Skin epidermis (tissue), 12 donors: ENCODE data around the gene CDC20B.
"Not testable (repeated sequence)": the region's sequence is repeated elsewhere in the genome, so short reads cannot be mapped to it uniquely, and the experiment has no call there.

ENCODE experiments used
- H3K27ac ChIP-seq, 21 experiments: fragments of 200-600 bp; sonication (generic) in 11 of 21; one replicate each; pipeline ENCODE4 v1.5.0; 2020; ENCODE audit warnings: mild to moderate bottlenecking in 3 of 21, inconsistent platforms in 2 of 21, moderate library complexity in 2 of 21
- H3K4me3 ChIP-seq, 7 experiments: fragments of 200-600 bp; sonication (generic) in 2 of 7; one replicate each; pipeline ENCODE4 v1.5.0; 2020; ENCODE audit warnings: inconsistent platforms in 2 of 7, mild to moderate bottlenecking in 2 of 7, moderate library complexity in 1 of 7

CDC20B gene

DNA sequence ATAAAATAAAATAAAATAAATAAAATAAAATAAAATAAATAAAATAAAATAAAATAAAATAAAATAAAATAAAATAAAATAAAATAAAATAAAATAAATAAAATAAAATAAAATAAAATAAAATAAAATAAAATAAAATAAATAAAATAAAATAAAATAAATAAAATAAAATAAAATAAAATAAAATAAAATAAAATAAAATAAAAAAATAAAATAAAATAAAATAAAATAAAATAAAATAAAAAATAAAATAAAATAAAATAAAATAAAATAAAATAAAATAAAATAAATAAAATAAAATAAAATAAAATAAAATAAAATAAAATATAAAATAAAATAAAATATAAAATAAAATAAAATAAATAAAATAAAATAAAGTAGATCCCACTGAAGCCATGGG, 67.0 kb downstream of the CDC20B start:
- H3K4me3 ChIP-seq, H3K27ac ChIP-seq: not testable (repeated sequence)

DNA sequence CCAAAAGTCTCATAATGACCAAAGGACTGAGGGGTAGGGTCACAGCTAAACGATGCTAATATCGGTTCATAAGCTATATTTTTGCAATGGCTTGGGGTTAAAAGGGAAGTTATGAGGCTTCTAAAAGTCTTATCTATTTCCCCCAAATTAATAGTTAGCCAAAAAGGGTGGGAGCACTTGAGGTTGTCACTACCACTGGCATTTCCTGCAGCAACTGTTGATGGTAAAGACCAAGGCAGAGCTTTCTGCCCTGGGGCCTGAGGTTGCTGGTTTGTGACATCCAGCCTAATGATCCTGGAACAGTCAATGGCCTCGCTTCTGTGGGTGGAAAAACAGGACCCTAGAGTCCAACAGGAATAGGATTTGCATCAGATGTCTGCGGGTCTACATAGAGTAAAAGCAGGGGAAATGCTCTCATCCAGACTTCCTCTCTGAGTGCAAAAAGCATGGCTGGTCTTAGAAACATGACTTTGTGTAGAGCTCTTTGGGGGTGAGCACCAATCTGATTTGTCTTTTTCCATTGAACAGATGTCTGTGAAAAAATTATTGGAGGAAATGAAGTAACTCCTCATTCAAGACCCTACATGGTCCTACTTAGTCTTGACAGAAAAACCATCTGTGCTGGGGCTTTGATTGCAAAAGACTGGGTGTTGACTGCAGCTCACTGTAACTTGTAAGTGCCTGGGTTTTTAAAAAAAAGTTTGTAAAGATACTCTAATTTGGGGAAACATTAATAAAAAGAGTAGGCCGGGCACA, 67.9 kb downstream of the CDC20B start:
- Histone ChIP-seq H3K27ac (peak overlapping the region in 3 of 21 experiments; percentile 39 to 69 (median 49)), H3K4me3 (peak overlapping the region in 2 of 7 experiments; percentile 9 to 21)

DNA sequence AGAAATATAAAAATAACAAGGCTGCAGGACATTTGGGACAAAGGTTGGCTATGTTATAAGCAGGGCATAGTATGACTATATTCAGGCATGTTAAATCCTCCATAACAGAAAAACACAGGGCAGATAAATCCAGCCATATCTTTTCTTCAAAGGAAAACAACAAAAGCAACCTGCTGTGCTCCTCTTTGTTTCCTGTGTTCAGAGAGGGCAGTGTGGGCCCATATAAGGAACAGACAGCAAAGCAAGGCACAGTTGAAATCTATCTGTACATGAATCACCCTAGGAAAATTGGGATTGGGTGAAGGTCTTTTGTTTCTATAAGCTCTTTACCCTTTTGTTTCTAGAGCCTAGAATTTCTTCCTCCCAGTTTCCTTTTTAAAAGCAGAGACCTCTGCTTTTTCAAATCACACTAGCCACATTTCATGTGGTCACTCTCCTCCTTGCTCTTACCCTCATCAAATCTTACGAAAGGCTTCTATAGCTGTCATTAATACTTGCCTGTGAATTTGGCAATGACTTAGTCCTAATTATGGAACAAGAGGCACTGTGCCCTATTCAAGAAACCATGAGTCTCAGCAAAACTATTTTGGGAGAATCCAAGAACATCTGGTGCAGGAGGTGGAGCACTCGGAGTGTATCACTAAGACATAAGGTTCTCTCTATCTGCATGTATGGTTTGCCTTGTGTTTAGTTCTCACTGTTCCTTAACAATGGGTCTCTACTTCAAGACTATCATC, 68.8 kb downstream of the CDC20B start:
- peak overlapping the region in 2 of 7 experiments; percentile 9 to 21 for H3K4me3 ChIP-seq
- peak overlapping the region in 6 of 21 experiments; percentile 25 to 86 (median 44) for H3K27ac ChIP-seq

DNA sequence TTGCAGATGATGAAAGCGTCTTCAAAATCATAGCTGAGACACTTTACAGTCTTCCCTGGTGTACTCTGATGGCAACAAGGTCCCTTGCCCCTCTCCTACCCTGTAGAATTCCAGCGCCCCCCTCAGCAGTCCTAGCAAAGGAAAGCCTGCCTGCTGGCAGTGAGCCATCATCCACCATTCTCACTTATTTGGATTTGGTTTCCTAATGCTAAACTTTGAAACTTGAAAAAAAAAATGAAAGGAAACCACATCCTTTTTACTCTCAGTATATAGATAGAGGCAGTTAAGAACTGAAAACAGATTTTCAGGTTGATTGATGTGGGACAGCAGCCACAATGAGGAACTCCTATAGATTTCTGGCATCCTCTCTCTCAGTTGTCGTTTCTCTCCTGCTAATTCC, 70.6 kb downstream of the CDC20B start, which contains the start of gene GZMA:
Gene GZMA, plus strand, starts transcription at position 299 of the 400 bp plus-strand sequence. Its CDS starts 37 bp downstream, at position 336.
- Histone ChIP-seq H3K4me3 (peak within 1 kb of the TSS in 4 of 7 experiments; percentile 2 to 21 (median 8)), H3K27ac (peak within 1 kb of the TSS in 9 of 21 experiments; percentile 12 to 86 (median 63))

DNA sequence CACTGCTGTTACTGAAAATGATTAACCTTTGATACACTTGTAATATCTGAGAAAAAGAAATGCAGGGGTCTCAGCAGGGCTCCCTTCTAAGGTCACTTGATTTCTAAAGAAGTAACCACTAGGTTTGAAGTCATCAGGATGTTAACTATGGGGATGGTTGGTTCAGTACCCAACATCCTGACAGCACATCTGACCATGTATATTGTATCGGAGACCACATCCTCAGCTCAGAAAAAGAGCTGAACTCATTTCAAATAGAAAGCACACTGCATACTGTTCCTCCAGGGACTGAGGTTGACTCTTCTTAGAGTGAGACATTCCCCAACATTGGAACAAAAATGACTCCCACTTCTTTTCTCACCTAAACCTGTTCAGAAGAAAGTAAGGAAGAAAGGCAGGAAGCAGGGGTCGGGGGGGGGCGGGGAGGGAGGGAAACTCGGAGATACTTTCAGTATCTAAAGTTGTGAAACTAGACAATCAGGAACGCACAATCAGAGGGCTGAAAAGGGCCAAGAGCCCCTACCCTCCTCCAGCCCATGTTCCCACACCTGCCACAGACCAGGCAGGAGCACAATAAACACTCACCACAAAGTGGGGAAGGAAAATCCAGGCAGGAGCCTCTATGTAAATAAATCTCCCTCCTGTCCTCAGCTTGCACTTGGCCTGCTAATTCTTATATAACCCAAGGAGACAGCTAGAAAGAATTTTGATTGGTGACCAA, 71.3 kb downstream of the CDC20B start:
- Histone ChIP-seq H3K27ac (peak overlapping the region in 9 of 21 experiments; percentile 12 to 86 (median 63)), H3K4me3 (peak overlapping the region in 2 of 7 experiments; percentile 6 to 21)

DNA sequence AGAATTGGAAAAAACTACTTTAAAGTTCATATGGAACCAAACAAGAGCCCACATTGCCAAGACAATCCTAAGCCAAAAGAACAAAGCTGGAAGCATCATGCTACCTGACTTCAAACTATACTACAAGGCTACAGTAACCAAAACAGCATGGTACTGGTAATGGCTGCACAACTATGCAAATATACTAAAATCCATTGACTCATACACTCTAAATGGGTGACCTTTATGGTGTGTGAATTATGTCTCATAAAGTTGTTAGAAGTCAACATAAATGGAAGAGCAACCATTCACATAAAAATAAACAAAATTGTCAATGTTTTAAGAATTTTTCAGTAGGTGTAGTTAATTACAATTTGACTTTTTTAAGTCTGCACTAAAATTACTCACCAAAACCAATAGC, 71.8 kb downstream of the CDC20B start:
- not testable (repeated sequence) for H3K4me3 ChIP-seq
- peak overlapping the region in 2 of 21 experiments; percentile 80 to 86 for H3K27ac ChIP-seq

DNA sequence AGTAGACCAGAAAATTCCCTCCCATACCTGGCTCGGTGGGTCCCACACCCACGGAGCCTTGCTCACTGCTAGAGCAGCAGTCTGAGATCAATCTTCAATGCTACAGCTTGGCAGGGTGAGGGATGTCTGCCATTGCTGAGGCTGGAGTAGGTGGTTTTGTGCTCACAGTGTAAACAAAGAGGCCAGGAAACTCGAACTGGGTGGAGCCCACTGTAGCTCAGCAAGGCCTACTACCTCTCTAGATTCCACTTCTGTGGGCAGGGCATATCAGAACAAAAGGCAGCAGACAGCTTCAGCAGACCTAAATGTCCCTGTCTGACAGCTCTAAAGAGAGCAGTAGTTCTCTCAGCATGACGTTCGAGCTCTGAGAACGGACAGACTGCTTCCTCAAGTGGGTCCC, 76.1 kb downstream of the CDC20B start:
- Histone ChIP-seq H3K27ac (peak overlapping the region in 12 of 21 experiments; percentile 4 to 89 (median 60)), H3K4me3 (no peak overlapping the region)

DNA sequence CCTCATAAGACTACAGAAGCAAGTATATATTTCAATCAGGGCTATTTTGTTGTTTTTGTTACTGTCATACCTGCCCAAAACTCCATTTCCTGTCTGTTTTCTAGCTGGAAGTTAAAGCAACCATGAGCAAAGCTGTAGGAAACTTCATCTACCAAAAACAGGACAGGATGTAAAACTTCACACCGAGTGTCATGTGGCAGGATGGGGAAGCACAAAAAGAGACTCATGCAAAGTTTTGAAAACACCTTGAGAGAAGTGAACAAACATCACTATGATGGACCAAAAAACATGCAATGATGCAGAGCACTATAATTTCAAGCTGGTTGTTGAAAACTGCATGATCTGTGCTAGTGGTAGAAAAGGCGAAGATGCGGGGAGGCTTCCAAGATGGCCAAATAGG, 76.8 kb downstream of the CDC20B start:
- H3K4me3 ChIP-seq, result no peak overlapping the region
- peak overlapping the region in 8 of 21 experiments; percentile 5 to 89 (median 72) for H3K27ac ChIP-seq

DNA sequence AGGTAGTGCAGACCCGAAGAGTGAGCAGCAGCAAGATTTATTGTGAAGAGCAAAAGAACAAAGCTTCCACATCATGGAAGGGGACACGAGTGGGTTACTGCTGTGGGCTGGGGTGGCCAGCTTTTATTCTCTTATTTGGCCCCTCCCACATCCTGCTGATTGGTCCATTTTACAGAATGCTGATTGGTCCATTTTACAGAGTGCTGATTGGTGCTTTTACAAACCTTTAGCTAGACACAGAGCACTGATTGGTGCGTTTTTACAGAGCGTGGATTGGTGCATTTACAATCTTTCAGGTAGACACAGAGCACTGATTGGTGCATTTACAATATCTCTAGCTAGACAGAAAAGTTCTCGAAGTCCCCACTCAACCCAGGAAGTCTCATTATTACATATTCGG, 82.0 kb downstream of the CDC20B start:
- not testable (repeated sequence) for H3K4me3 ChIP-seq, H3K27ac ChIP-seq

DNA sequence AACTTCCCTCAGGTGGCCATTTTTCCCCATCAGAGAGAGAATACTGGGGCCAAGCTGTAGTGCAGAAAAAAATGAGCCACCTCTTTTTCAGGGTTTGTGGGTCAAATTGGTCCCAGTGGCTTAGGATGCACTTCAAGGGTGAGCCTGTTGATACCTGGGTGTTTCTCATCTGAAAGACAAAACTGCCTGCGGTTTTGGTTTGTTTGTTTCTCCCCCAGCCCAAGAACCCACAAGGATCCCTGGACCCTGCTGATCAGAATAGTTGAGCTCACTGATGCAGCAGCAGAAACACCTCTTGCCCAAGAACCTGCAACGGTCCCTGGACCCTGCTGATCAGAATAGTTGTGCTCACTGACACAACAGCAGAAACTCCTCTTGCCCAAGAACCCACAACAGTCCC, 83.7 kb downstream of the CDC20B start:
- H3K4me3 ChIP-seq, H3K27ac ChIP-seq: not testable (repeated sequence)

DNA sequence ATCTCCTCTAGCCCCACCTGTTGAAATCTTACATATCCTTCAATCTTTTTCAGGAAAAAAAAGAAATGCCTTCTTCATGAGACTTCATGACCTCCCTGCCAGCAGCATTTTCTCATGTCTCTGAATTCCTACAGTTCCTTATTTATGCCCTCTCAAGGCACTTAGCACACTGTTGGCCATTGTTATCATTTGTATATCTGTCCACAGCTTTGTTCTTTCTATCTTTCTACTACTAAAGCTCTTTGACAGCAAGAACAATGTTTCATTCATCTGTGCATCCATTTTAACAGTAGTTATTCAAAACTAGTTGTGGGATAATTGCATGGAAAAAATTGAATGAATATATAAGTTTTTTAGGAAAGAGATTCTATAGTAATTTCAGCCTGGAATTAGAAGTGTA, 91.4 kb downstream of the CDC20B start:
- no peak overlapping the region for H3K4me3 ChIP-seq
- H3K27ac ChIP-seq, result no peak overlapping the region

DNA sequence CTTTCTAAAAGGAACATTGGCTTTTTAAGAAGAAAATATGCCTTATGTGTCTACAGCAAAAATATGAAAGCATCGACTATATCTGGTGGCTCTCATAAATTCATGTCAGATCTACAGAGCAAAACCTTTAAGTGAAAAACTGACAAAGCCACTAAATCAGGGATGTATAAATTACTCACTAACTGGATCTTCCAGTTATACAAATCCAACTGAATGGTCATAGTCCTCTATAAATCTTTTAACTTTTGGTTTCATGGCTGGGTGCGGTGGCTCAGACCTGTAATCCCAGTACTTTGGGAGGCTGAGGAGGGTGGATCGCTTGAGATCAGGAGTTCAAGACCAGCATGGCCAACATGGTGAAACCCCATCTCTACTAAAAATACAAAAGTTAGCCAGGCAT, 99.8 kb downstream of the CDC20B start:
- Histone ChIP-seq H3K27ac (peak overlapping the region in 5 of 21 experiments; percentile 9 to 80 (median 23)), H3K4me3 (no peak overlapping the region)

DNA sequence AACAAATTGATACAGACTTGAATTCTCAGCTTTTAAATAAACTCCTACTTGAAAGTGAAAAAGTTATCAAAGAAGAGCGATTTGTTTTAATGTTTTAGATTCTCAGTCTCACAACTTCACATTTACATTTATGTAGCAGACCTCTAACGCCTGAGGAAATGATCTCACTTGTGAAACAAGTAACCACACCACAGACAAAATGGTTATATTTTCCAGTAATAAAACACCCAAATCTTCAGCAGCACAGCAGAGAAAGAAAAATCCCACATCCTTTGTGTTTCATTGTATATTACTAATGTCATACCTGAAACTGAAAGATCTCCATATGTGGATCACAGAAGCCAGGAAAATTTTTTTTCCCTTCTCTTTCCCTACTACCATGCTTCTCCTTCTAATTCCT, 100.3 kb downstream of the CDC20B start:
- Histone ChIP-seq H3K27ac (peak overlapping the region in 4 of 21 experiments; percentile 17 to 80 (median 48)), H3K4me3 (no peak overlapping the region)

DNA sequence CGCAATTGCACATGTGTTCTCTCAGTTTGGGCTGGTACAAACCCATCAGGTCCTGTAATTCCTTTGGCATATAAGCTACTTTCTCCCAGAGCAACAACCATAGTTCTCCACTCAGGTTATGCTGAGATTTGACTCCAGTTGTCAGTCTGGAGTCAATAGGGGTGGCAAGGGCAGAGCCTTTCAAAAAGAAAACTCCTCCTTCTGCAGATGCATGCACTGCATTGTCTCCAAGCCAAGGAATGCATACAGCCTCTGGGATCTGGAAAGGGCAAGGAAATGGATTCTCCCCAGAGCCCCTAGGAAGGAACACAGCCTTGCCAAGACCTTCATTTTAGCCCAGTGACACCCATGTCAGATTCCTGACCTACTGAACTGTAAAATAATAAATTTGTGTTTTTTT, 101.6 kb downstream of the CDC20B start:
- H3K4me3 ChIP-seq, result no peak overlapping the region
- no peak overlapping the region for H3K27ac ChIP-seq

DNA sequence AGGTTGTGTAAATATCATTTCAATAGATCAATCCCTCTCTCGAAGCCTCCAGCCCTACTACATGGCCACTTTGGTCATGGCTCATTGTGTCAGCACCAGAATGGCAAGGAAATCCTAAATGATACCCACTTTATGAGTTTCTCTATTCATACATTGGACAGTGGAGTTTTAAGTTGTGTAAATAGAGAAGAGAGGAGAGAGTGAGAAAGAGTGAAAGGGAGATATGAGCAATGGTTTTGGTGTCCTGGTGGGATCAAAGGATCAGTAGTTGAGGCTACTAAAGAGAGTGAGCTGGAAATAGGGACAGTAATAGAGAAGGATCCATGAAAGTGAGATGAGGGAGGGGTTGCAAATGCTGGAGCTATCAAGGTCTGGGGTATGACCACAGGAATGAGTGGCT, 102.0 kb downstream of the CDC20B start:
- no peak overlapping the region for H3K4me3 ChIP-seq
- no peak overlapping the region for H3K27ac ChIP-seq

DNA sequence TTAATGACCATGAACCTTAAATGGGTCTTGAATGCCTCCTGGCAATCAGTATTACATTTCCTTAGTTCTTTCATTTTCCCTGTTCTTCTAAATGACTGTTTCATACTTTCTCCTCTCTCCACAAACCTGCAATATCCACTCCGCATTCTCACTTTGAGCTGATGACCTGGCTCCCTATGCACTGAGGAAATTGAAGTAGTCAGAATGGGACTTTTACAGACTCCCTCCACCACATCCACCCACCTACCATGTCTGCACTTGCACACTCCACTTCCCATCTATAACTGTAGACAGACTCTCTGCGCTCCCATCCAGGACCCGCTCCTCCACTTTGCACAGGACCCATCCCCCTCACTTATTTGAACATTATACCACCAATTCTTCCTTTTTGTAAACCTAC, 106.7 kb downstream of the CDC20B start:
- Histone ChIP-seq H3K4me3 (no peak overlapping the region), H3K27ac (no peak overlapping the region)

DNA sequence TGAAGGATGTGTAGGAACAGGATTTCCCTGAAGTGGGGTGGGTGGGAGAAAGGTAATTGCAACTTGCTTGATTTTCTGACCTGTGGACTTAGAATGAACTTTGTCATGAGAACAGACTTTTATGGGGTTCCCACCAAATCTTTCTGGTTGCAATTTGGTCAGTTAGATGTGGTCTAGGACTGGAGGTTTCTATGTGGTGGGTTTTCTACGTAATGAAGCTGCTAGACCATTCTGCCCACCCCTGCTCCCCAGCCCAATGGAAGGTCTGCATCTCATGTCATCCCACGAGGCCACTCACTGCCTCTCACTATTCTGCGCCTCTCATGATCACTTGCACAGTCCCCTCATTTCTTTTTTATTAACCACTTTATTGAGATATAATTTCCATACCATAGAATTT, 108.5 kb downstream of the CDC20B start:
- Histone ChIP-seq H3K27ac (no peak overlapping the region), H3K4me3 (no peak overlapping the region)

DNA sequence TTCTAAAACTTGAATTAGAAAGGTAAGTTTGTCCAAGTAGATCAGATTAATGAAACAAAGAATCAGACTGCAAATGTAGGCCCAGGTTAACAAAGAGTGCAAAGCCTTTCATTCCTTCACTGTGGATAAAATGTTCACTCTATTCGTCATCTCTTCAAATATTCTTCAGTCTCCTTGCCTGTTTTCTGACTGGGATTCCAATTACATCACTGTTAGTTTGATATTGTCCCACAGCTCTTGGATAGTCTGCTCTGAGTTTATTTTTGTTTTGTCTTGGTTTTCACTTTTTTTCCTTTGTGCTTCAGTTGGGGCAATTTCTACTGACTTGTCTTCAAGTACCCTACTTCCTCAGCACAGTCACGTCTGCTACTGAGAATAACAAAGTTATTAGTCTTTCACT, 109.1 kb downstream of the CDC20B start:
- no peak overlapping the region for H3K27ac ChIP-seq
- H3K4me3 ChIP-seq, result no peak overlapping the region

DNA sequence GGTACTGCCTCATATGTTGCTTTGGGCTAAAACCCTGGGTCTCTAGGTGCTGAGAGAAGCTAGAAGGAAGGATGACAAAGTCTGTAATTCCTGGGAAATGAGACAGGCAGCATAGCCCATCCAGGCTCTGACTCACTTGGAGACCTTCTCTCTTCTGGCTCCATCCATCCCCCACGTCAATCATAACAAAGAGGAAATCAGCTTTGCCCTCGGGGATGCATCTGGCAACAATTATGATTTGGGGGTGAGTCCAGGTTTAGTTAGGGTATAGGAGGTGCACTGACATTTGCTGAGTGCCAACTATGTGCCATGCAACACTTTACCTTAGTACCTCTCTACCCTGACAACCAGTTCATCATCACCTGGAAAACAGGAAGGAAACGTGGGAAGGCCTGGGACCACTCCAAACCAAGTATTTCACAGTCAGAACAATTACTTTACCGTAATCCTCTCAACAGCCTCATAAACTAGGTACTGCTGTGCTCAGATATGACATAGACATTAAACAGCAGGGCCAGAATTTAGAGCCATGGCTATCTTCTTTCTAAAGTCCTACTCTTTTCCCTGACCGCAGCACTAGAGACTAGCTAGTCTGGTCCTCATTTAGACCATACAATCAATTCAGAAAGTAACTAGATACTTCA, 109.6 kb downstream of the CDC20B start:
- Histone ChIP-seq H3K4me3 (no peak overlapping the region), H3K27ac (no peak overlapping the region)
